SK-N-SH (cell line): Measurements from ENCODE around the gene SRA1.

ENCODE experiments used
- CTCF ChIP-seq: fragments of 200-600 bp; sonication (generic); IDR thresholded peaks from 2 replicates; pipeline ENCODE4 v1.6.1; 2017; ENCODE audit warnings: antibody characterized with exemption, mild to moderate bottlenecking, moderate library complexity
- EP300 ChIP-seq, 2 experiments: IDR thresholded peaks; 2 replicates each; pipeline versions ENCODE4 v1.4.0 to v1.6.1; 2012; ENCODE audit warnings: borderline replicate concordance in 1 of 2, low read depth in 1 of 2, low read length in 1 of 2
- EZH2phosphoT487 ChIP-seq: fragments of 200-600 bp; sonication (generic); IDR thresholded peaks from 2 replicates; pipeline ENCODE4 v1.6.1; 2017; ENCODE audit warnings: low read depth, mixed run types, mild to moderate bottlenecking, antibody characterized with exemption, moderate library complexity, borderline replicate concordance
- IRF3 ChIP-seq: fragments of 150-350 bp; IDR thresholded peaks from 2 replicates; pipeline ENCODE4 v1.6.1; 2016; ENCODE audit warnings: mild to moderate bottlenecking, low read depth, low read length
- MAX ChIP-seq: IDR thresholded peaks from 2 replicates; pipeline ENCODE4 v1.4.0; 2012; ENCODE audit warnings: low read depth
- POLR2AphosphoS5 ChIP-seq: IDR thresholded peaks from 2 replicates; pipeline ENCODE4 v1.6.1; 2012; ENCODE audit warnings: low read depth, low read length
- SMC3 ChIP-seq: IDR thresholded peaks from 2 replicates; pipeline ENCODE4 v1.6.1; 2012; ENCODE audit warnings: low read depth, low read length, improper control_type of control experiment
- TAF1 ChIP-seq: IDR thresholded peaks from 2 replicates; pipeline ENCODE4 v1.6.1; 2012; ENCODE audit warnings: low read depth, mild to moderate bottlenecking, low read length, moderate library complexity, borderline replicate concordance
- TF ChIP-seq, protein P1 (sequence below): fragments of 150-350 bp; IDR thresholded peaks from 2 replicates; pipeline ENCODE4 v1.6.1; 2017; ENCODE audit warnings: antibody characterized with exemption, low read length, low read depth, borderline replicate concordance
- TF ChIP-seq, protein P2 (sequence below): IDR thresholded peaks from 2 replicates; pipeline ENCODE4 v1.6.1; 2012; ENCODE audit warnings: mild to moderate bottlenecking, low read depth, low read length, moderate library complexity

- TF ChIP-seq EP300 (IDR thresholded peaks at IDR 0.05; ENCODE audit: borderline replicate concordance in 1 of 2, low read depth in 1 of 2, low read length in 1 of 2) (no peak), CTCF (no peak), EZH2phosphoT487 (no peak), SMC3 (no peak), TAF1 (no peak), POLR2AphosphoS5 (no peak), MAX (no peak), IRF3 (no peak)
- TF ChIP-seq, protein P1, sequence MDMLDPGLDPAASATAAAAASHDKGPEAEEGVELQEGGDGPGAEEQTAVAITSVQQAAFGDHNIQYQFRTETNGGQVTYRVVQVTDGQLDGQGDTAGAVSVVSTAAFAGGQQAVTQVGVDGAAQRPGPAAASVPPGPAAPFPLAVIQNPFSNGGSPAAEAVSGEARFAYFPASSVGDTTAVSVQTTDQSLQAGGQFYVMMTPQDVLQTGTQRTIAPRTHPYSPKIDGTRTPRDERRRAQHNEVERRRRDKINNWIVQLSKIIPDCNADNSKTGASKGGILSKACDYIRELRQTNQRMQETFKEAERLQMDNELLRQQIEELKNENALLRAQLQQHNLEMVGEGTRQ, result no peak
- TF ChIP-seq, protein P2, sequence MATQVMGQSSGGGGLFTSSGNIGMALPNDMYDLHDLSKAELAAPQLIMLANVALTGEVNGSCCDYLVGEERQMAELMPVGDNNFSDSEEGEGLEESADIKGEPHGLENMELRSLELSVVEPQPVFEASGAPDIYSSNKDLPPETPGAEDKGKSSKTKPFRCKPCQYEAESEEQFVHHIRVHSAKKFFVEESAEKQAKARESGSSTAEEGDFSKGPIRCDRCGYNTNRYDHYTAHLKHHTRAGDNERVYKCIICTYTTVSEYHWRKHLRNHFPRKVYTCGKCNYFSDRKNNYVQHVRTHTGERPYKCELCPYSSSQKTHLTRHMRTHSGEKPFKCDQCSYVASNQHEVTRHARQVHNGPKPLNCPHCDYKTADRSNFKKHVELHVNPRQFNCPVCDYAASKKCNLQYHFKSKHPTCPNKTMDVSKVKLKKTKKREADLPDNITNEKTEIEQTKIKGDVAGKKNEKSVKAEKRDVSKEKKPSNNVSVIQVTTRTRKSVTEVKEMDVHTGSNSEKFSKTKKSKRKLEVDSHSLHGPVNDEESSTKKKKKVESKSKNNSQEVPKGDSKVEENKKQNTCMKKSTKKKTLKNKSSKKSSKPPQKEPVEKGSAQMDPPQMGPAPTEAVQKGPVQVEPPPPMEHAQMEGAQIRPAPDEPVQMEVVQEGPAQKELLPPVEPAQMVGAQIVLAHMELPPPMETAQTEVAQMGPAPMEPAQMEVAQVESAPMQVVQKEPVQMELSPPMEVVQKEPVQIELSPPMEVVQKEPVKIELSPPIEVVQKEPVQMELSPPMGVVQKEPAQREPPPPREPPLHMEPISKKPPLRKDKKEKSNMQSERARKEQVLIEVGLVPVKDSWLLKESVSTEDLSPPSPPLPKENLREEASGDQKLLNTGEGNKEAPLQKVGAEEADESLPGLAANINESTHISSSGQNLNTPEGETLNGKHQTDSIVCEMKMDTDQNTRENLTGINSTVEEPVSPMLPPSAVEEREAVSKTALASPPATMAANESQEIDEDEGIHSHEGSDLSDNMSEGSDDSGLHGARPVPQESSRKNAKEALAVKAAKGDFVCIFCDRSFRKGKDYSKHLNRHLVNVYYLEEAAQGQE, result no peak
Measured at GRCh38 chr5:140568443-140569063, 11.3 kb upstream of the SRA1 start.
